HEK293 (cell line): ENCODE data around the gene TSPAN11.

Experiments
- CTCF ChIA-PET: fragments of 350-600 bp; formaldehyde crosslinking; extraction: SDS; loops from one replicate; lab custom pipeline; 2021; ENCODE audit warnings: antibody characterized with exemption; lab: Yijun Ruan, JAX
- POLR2A ChIA-PET: fragments of 300-600 bp; formaldehyde crosslinking; extraction: SDS; loops from one replicate; lab custom pipeline; 2020; ENCODE audit warnings: antibody characterized with exemption, inconsistent platforms; lab: Yijun Ruan, JAX
- H3K27ac ChIP-seq: fragments of 200-500 bp; sonication (Bioruptor generic); 2 replicates; pipeline ENCODE4 v1.5.1; 2014; ENCODE audit warnings: low read depth, low read length, control low read depth, inconsistent platforms; ENCODE audit errors: extremely low read depth
- H3K36me3 ChIP-seq, 2 experiments: fragments of 200-500 bp in 1 of 2; sonication (Bioruptor generic) in 1 of 2; 1 replicate in 1 of 2; 2 replicates in 1 of 2; pipeline ENCODE4 v1.5.1; 2014 to 2017; ENCODE audit warnings: inconsistent platforms in 2 of 2, low read length in 2 of 2; ENCODE audit not compliant: control insufficient read depth in 2 of 2, insufficient read depth in 1 of 2
- H3K4me1 ChIP-seq: fragments of 200-500 bp; sonication (Bioruptor generic); 2 replicates; pipeline ENCODE4 v1.5.1; 2014; ENCODE audit warnings: mild to moderate bottlenecking, low read length, inconsistent platforms; ENCODE audit not compliant: control insufficient read depth, insufficient read depth
- H3K4me3 ChIP-seq: 2 replicates; pipeline ENCODE4 v1.5.1; 2011; ENCODE audit warnings: low read depth, mild to moderate bottlenecking, control low read depth, low read length, moderate library complexity
- H3K9me3 ChIP-seq: fragments of 200-500 bp; sonication (Bioruptor generic); 2 replicates; pipeline ENCODE4 v1.5.1; 2014; ENCODE audit warnings: low read depth, low read length, inconsistent platforms; ENCODE audit not compliant: control insufficient read depth, insufficient read depth
- GFI1B ChIP-seq: fragments of 450-650 bp; formaldehyde crosslinking; IDR thresholded peaks from 2 replicates; pipeline ENCODE4 v1.5.1; 2016; ENCODE audit warnings: missing biosample characterization, missing genetic modification characterization
- OSR2 ChIP-seq: fragments of 450-650 bp; formaldehyde crosslinking; IDR thresholded peaks from 2 replicates; pipeline ENCODE4 v1.5.1; 2016; ENCODE audit warnings: missing biosample characterization, missing genetic modification characterization
- REPIN1 ChIP-seq: fragments of 450-650 bp; formaldehyde crosslinking; IDR thresholded peaks from 2 replicates; pipeline ENCODE4 v1.5.1; 2017; ENCODE audit warnings: missing biosample characterization, missing genetic modification characterization, low read depth
- TRIM28 ChIP-seq: IDR thresholded peaks from 2 replicates; pipeline ENCODE4 v1.6.1; 2011; ENCODE audit warnings: low read length, control low read depth, borderline replicate concordance
- WT1 ChIP-seq: fragments of 450-650 bp; formaldehyde crosslinking; IDR thresholded peaks from 2 replicates; pipeline ENCODE4 v1.5.1; 2016; ENCODE audit warnings: missing biosample characterization, missing genetic modification characterization
- ZBTB17 ChIP-seq: fragments of 450-650 bp; formaldehyde crosslinking; IDR thresholded peaks from 2 replicates; pipeline ENCODE4 v1.5.1; 2016; ENCODE audit warnings: missing biosample characterization, missing genetic modification characterization
- ZEB2 ChIP-seq: fragments of 450-650 bp; formaldehyde crosslinking; IDR thresholded peaks from 2 replicates; pipeline ENCODE4 v1.5.1; 2016; ENCODE audit warnings: missing biosample characterization, missing genetic modification characterization
- ZFHX2 ChIP-seq: fragments of 450-650 bp; formaldehyde crosslinking; conservative IDR thresholded peaks from 2 replicates; pipeline ENCODE4 v1.5.1; 2016; ENCODE audit warnings: missing biosample characterization, missing genetic modification characterization
- ZNF121 ChIP-seq: fragments of 450-650 bp; formaldehyde crosslinking; IDR thresholded peaks from 2 replicates; pipeline ENCODE4 v1.5.1; 2016; ENCODE audit warnings: missing biosample characterization, missing genetic modification characterization
- ZNF16 ChIP-seq: fragments of 450-650 bp; formaldehyde crosslinking; IDR thresholded peaks from 2 replicates; pipeline ENCODE4 v1.5.1; 2016; ENCODE audit warnings: low read depth, missing biosample characterization, missing genetic modification characterization
- ZNF184 ChIP-seq: fragments of 450-650 bp; IDR thresholded peaks from 2 replicates; pipeline ENCODE4 v1.5.1; 2018; ENCODE audit warnings: missing biosample characterization, mild to moderate bottlenecking, missing genetic modification characterization
- ZNF202 ChIP-seq: fragments of 450-650 bp; formaldehyde crosslinking; IDR thresholded peaks from 2 replicates; pipeline ENCODE4 v1.5.1; 2016; ENCODE audit warnings: missing biosample characterization, missing genetic modification characterization, borderline replicate concordance
- ZNF223 ChIP-seq: fragments of 450-650 bp; formaldehyde crosslinking; IDR thresholded peaks from 2 replicates; pipeline ENCODE4 v1.5.1; 2016; ENCODE audit warnings: missing biosample characterization, missing genetic modification characterization
- ZNF248 ChIP-seq: fragments of 450-650 bp; formaldehyde crosslinking; IDR thresholded peaks from 2 replicates; pipeline ENCODE4 v1.5.1; 2017; ENCODE audit warnings: missing biosample characterization, missing genetic modification characterization
- ZNF266 ChIP-seq: fragments of 450-650 bp; formaldehyde crosslinking; IDR thresholded peaks from 2 replicates; pipeline ENCODE4 v1.5.1; 2016; ENCODE audit warnings: missing biosample characterization, missing genetic modification characterization, low read depth
- ZNF274 ChIP-seq, 2 experiments: fragments of 200-500 bp in 1 of 2; fragments of 450-650 bp in 1 of 2; sonication (Bioruptor generic) in 1 of 2; formaldehyde crosslinking in 1 of 2; IDR thresholded peaks; 2 replicates each; pipeline versions ENCODE4 v1.5.1 to v1.6.1; 2014 to 2016; ENCODE audit warnings: borderline replicate concordance in 1 of 2, inconsistent platforms in 1 of 2, low read length in 1 of 2, missing biosample characterization in 1 of 2, missing genetic modification characterization in 1 of 2
- ZNF530 ChIP-seq: fragments of 450-650 bp; formaldehyde crosslinking; IDR thresholded peaks from 2 replicates; pipeline ENCODE4 v1.5.1; 2016; ENCODE audit warnings: low read depth, missing biosample characterization, missing genetic modification characterization
- ZNF558 ChIP-seq: fragments of 450-650 bp; formaldehyde crosslinking; IDR thresholded peaks from 2 replicates; pipeline ENCODE4 v1.5.1; 2016; ENCODE audit warnings: missing biosample characterization, missing genetic modification characterization
- ZNF610 ChIP-seq: fragments of 450-650 bp; formaldehyde crosslinking; IDR thresholded peaks from 2 replicates; pipeline ENCODE4 v1.5.1; 2016; ENCODE audit warnings: missing biosample characterization, missing genetic modification characterization, borderline replicate concordance
- ZNF623 ChIP-seq: fragments of 450-650 bp; formaldehyde crosslinking; IDR thresholded peaks from 2 replicates; pipeline ENCODE4 v1.5.1; 2016; ENCODE audit warnings: missing biosample characterization, missing genetic modification characterization
- ZNF76 ChIP-seq: fragments of 450-650 bp; formaldehyde crosslinking; IDR thresholded peaks from 2 replicates; pipeline ENCODE4; 2016; ENCODE audit warnings: low read depth, missing biosample characterization, missing genetic modification characterization, borderline replicate concordance
- ZNF768 ChIP-seq: fragments of 450-650 bp; formaldehyde crosslinking; IDR thresholded peaks from 2 replicates; pipeline ENCODE4 v1.5.1; 2018; ENCODE audit warnings: missing biosample characterization, mild to moderate bottlenecking, missing genetic modification characterization
- ZNF777 ChIP-seq: fragments of 450-650 bp; formaldehyde crosslinking; IDR thresholded peaks from 2 replicates; pipeline ENCODE4 v1.5.1; 2017; ENCODE audit warnings: missing biosample characterization, missing genetic modification characterization, borderline replicate concordance
- ZNF791 ChIP-seq: fragments of 450-650 bp; formaldehyde crosslinking; IDR thresholded peaks from 2 replicates; pipeline ENCODE4 v1.5.1; 2016; ENCODE audit warnings: missing biosample characterization, missing genetic modification characterization
- ZNF830 ChIP-seq: fragments of 450-650 bp; IDR thresholded peaks from 2 replicates; pipeline ENCODE4 v1.5.0; 2018; ENCODE audit warnings: missing biosample characterization, missing genetic modification characterization, low read depth, mild to moderate bottlenecking, moderate library complexity
- ZNF843 ChIP-seq: fragments of 450-650 bp; formaldehyde crosslinking; IDR thresholded peaks from 2 replicates; pipeline ENCODE4 v1.5.1; 2016; ENCODE audit warnings: missing biosample characterization, missing genetic modification characterization
- TF ChIP-seq, protein P1 (sequence below): fragments of 450-650 bp; formaldehyde crosslinking; IDR thresholded peaks from 2 replicates; pipeline ENCODE4 v1.5.1; 2016; ENCODE audit warnings: missing biosample characterization, missing genetic modification characterization
- TF ChIP-seq, protein P2 (sequence below): fragments of 450-650 bp; formaldehyde crosslinking; IDR thresholded peaks from 2 replicates; pipeline ENCODE4 v1.5.0; 2017; ENCODE audit warnings: missing biosample characterization, missing genetic modification characterization, borderline replicate concordance
- TF ChIP-seq, protein P3 (sequence below): fragments of 450-650 bp; formaldehyde crosslinking; IDR thresholded peaks from 2 replicates; pipeline ENCODE4 v1.5.1; 2016; ENCODE audit warnings: missing biosample characterization, missing genetic modification characterization

TSPAN11 gene

DNA sequence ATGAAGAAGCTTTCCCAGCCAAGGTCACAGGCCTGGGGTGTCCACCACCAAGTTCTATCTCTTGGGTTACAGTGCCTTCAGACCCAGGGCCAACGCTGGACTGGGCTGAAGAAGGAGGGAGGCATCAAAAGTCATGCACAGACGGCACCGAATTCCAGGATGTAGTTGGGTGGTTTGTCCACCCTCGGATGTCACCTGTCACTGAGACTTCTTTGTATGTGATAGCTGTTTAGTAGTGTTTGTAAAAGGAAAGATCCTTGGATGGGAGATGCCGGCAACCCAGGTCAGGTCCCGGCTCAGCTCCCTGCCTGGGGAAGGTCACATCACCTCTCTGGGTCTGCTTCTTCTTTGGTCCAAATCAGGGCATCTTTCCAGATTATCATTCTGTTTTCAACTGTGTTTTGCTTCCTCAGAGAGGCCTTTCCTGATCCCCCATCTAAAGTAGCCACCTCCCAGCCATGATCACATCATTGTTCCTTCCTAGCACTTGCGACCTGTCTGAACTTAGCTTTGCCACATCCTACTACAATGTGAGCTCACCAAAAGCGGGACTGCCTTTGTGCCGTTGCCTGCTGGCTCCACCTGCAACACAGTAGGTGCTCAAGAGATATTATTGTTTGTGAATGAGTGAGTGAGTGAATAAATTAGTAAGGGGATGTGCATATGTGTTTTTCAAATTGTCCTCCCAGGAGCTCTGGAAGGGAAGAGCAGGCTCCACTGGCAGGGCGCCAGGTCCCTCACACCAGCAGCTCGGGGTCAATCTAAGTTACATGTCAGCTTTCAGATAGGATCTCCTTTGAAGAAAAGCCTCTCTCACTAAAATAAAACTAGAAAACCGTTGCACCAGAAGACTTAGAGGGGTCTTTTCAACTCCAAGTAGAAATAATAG is 2.1 kb downstream of the TSPAN11 start (continued):
- TF ChIP-seq TRIM28 (no peak), ZNF777 (no peak), OSR2 (no peak)
- TF ChIP-seq, protein P1, sequence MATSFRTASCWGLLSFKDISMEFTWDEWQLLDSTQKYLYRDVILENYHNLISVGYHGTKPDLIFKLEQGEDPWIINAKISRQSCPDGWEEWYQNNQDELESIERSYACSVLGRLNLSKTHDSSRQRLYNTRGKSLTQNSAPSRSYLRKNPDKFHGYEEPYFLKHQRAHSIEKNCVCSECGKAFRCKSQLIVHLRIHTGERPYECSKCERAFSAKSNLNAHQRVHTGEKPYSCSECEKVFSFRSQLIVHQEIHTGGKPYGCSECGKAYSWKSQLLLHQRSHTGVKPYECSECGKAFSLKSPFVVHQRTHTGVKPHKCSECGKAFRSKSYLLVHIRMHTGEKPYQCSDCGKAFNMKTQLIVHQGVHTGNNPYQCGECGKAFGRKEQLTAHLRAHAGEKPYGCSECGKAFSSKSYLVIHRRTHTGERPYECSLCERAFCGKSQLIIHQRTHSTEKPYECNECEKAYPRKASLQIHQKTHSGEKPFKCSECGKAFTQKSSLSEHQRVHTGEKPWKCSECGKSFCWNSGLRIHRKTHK: no peak
- TF ChIP-seq, all 188 proteins: peak for 0

DNA sequence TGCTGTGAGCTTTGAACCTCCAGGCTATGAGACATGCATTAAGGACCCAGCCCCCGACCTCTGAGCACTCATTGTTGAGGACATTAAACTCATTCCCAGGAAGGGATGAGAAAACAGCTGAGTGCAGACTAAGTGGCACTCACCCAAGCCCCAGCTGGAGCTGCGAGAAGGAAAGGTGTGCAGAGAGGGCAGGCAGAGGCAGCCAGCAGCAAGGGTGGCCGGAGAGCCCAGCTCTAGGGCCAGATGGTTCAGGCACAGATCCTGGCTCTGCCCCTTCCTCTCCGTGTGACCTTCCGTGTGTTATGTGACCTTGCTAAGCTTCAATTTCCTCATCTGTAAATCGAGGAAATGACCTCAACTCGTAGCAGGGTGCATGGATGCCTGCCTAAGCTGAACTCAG is 3.7 kb downstream of the TSPAN11 start:
- no peak overlapping the region for H3K27ac ChIP-seq
- no peak overlapping the region for H3K4me3 ChIP-seq
- CTCF ChIA-PET: no interaction called here
- H3K9me3 ChIP-seq: no peaks in the 10 kb centered on the region
- no peaks in the 10 kb centered on the region for H3K36me3 ChIP-seq
- TF ChIP-seq ZNF76 (tag by site-specific recombination) (no peak), WT1 (no peak), ZNF266 (tag by site-specific recombination) (no peak), ZFHX2 (tag by site-specific recombination) (no peak), GFI1B (tag by site-specific recombination) (no peak), ZNF610 (no peak), ZNF121 (no peak), ZNF558 (tag by site-specific recombination) (no peak), ZNF777 (no peak), ZNF274 (IDR thresholded peaks at IDR 0.05; ENCODE audit: low read length) (no peak), ZNF274 (tag by site-specific recombination; IDR thresholded peaks at IDR 0.05; ENCODE audit: borderline replicate concordance) (no peak), ZNF791 (tag by site-specific recombination) (no peak)
- H3K4me1 ChIP-seq: no peaks in the 10 kb centered on the region
- POLR2A ChIA-PET: no interaction called here

DNA sequence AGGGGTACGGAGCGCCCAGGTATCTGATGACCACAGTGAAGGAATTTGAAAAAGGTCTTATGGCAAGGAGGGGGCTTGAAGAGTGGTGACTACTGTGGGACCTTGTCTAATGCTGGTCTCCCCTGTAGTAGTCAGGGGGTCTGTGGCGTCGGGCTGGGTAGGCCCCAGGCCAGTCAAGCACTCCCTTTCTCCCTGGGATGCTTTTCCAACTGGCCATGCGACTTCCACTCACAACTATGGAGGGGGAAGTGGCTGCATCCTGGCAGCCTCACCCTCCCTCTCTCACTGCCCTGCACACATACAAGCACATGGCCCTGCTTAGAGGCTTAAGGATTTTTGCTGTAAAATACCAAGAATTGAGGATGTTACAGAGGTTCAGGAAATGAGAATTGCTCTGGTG is 4.1 kb downstream of the TSPAN11 start:
- Histone ChIP-seq H3K4me1 (no peaks in the 10 kb centered on the region), H3K36me3 (no peaks in the 10 kb centered on the region), H3K9me3 (no peaks in the 10 kb centered on the region), H3K4me3 (no peak overlapping the region), H3K27ac (no peak overlapping the region)
- ChIA-PET CTCF (no interaction called here), POLR2A (no interaction called here)
- TF ChIP-seq ZNF843 (tag by site-specific recombination) (no peak), ZNF768 (tag by site-specific recombination) (no peak), ZNF830 (tag by site-specific recombination) (no peak), ZNF530 (no peak), ZNF16 (tag by site-specific recombination) (no peak), ZEB2 (tag by site-specific recombination) (no peak), ZNF202 (tag by site-specific recombination) (no peak), ZNF623 (no peak), ZBTB17 (tag by site-specific recombination) (no peak), ZNF248 (tag by site-specific recombination) (no peak), ZNF184 (no peak), REPIN1 (tag by site-specific recombination) (no peak), ZNF223 (tag by site-specific recombination) (no peak)
- TF ChIP-seq, protein P2, sequence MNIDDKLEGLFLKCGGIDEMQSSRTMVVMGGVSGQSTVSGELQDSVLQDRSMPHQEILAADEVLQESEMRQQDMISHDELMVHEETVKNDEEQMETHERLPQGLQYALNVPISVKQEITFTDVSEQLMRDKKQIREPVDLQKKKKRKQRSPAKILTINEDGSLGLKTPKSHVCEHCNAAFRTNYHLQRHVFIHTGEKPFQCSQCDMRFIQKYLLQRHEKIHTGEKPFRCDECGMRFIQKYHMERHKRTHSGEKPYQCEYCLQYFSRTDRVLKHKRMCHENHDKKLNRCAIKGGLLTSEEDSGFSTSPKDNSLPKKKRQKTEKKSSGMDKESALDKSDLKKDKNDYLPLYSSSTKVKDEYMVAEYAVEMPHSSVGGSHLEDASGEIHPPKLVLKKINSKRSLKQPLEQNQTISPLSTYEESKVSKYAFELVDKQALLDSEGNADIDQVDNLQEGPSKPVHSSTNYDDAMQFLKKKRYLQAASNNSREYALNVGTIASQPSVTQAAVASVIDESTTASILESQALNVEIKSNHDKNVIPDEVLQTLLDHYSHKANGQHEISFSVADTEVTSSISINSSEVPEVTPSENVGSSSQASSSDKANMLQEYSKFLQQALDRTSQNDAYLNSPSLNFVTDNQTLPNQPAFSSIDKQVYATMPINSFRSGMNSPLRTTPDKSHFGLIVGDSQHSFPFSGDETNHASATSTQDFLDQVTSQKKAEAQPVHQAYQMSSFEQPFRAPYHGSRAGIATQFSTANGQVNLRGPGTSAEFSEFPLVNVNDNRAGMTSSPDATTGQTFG (tag by site-specific recombination): no peak
- TF ChIP-seq, protein P3, sequence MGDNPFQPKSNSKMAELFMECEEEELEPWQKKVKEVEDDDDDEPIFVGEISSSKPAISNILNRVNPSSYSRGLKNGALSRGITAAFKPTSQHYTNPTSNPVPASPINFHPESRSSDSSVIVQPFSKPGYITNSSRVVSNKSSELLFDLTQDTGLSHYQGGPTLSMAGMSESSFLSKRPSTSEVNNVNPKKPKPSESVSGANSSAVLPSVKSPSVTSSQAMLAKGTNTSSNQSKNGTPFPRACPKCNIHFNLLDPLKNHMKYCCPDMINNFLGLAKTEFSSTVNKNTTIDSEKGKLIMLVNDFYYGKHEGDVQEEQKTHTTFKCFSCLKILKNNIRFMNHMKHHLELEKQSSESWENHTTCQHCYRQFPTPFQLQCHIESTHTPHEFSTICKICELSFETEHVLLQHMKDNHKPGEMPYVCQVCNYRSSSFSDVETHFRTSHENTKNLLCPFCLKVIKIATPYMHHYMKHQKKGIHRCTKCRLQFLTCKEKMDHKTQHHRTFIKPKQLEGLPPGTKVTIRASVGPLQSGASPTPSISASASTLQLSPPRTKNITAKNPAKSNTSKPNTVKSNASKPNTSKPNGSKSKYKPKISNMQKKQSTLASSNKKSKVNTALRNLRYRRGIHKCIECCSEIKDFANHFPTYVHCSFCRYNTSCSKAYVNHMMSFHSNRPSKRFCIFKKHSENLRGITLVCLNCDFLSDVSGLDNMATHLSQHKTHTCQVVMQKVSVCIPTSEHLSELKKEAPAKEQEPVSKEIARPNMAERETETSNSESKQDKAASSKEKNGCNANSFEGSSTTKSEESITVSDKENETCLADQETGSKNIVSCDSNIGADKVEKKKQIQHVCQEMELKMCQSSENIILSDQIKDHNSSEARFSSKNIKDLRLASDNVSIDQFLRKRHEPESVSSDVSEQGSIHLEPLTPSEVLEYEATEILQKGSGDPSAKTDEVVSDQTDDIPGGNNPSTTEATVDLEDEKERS: no peak
